OCI-LY3 (cell line): ENCODE results near the gene NDC80.

Source experiments
- EZH2phosphoT487 ChIP-seq: fragments of 200-600 bp; shearing (Covaris generic); IDR thresholded peaks from 2 replicates; pipeline ENCODE4 v1.6.1; 2018; ENCODE audit warnings: antibody characterized with exemption, mixed run types, low read depth
- TF ChIP-seq, protein P1 (sequence below): fragments of 200-600, 300-600 bp; sonication (generic); IDR thresholded peaks from 2 replicates; pipeline ENCODE4 v1.5.1; 2014; ENCODE audit warnings: antibody characterized with exemption, low read length, low read depth

GRCh38 chr18:2538236-2538635, 33.1 kb upstream of the NDC80 start:
- TF ChIP-seq, protein P1, sequence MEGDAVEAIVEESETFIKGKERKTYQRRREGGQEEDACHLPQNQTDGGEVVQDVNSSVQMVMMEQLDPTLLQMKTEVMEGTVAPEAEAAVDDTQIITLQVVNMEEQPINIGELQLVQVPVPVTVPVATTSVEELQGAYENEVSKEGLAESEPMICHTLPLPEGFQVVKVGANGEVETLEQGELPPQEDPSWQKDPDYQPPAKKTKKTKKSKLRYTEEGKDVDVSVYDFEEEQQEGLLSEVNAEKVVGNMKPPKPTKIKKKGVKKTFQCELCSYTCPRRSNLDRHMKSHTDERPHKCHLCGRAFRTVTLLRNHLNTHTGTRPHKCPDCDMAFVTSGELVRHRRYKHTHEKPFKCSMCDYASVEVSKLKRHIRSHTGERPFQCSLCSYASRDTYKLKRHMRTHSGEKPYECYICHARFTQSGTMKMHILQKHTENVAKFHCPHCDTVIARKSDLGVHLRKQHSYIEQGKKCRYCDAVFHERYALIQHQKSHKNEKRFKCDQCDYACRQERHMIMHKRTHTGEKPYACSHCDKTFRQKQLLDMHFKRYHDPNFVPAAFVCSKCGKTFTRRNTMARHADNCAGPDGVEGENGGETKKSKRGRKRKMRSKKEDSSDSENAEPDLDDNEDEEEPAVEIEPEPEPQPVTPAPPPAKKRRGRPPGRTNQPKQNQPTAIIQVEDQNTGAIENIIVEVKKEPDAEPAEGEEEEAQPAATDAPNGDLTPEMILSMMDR = no peak
- TF ChIP-seq EZH2phosphoT487 = no peak
